Activated CD8-positive, alpha-beta T cell treated with anti-CD3 and anti-CD28 coated beads for 36 hours (primary cell): Measurements from ENCODE around the gene FAM78B. TPM values are rescaled to one million over a fixed set of nuclear protein-coding genes. Genes with fewer than 3 reads are reported as not detected.

Experiments used
- ATAC-seq: fragments of 200-7000 bp; cut with Tn5 transposase; one replicate; pipeline ENCODE4 v1.10.0; 2021; ENCODE audit warnings: mild to moderate bottlenecking, moderate library complexity
- CTCF ChIA-PET: fragments of 350-600 bp; sonication (Branson Sonifier 250); formaldehyde crosslinking; loops from one replicate; lab custom pipeline; 2021; ENCODE audit warnings: antibody characterized with exemption; lab: Charles Lee
- POLR2A ChIA-PET: fragments of 350-600 bp; sonication (Branson Sonifier 250); formaldehyde crosslinking; loops from one replicate; lab custom pipeline; 2021; ENCODE audit warnings: antibody characterized with exemption; lab: Charles Lee
- DNase-seq: peaks from one replicate; pipeline ENCODE4 v3.0.0-alpha.2; 2020
- H3K27ac Mint-ChIP-seq: one replicate; pipeline ENCODE4 v1.8.0; 2021; ENCODE audit warnings: mild to moderate bottlenecking, mixed read lengths
- H3K27me3 Mint-ChIP-seq: one replicate; pipeline ENCODE4 v1.8.0; 2021; ENCODE audit warnings: mixed read lengths
- H3K36me3 Mint-ChIP-seq: one replicate; pipeline ENCODE4 v1.8.0; 2021; ENCODE audit warnings: low read depth, mixed read lengths
- H3K4me1 Mint-ChIP-seq: one replicate; pipeline ENCODE4 v1.8.0; 2021; ENCODE audit warnings: low read depth, mixed read lengths
- H3K4me3 Mint-ChIP-seq: one replicate; pipeline ENCODE4 v1.8.0; 2021; ENCODE audit warnings: mild to moderate bottlenecking, moderate library complexity, mixed read lengths
- H3K9me3 Mint-ChIP-seq: one replicate; pipeline ENCODE4 v1.8.0; 2021; ENCODE audit warnings: mixed read lengths
- intact Hi-C: fragments of 100-400 bp; cut with micrococcal nuclease; formaldehyde crosslinking; loops from one replicate; pipeline ENCODE4 v1.10.0; 2022
- total RNA-seq, 2 experiments: library from RNA; stranded (reverse); gene quantifications; one replicate each; pipeline ENCODE4 v1.2.3, GENCODE V29; 2021
- TF ChIP-seq, protein P1 (sequence below): fragments of 200-600 bp; IDR thresholded peaks from one replicate; pipeline ENCODE4 v1.8.0; 2022; ENCODE audit warnings: antibody characterized with exemption, mild to moderate bottlenecking

Gene FAM78B
- total RNA-seq, 2 experiments from 2014 or later: 0.20 TPM; not detected in 1

DNA sequence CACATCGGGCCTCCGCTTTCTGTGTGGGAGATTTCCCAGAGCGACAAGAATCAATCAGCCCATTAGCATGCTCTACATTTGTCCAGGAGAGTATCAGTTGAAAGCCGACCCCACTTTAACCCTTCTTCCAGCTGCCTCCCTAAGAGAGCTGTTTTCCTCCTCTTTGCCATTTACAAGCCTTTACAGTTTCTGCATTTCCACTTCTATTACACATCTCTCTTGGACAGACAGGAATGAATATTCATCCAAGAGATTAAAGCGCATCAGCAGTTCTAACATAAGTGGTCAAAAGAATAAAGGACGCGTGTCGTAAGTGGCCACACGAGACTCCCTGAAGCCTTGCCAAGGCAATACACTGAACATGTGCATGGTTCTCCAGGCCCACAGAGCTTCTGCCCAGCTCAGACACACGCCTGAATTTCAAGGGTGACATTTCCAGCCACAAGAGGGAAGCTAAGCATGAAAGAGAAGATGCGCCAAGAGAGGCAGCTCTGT lies 47.3 kb downstream of the FAM78B start:
- DNase-seq (no peak), ATAC-seq (no peak)
- CTCF ChIA-PET: no interaction called here
- Mint-ChIP-seq H3K9me3 (no peaks in the 10 kb centered on the region), H3K27me3 (no peaks in the 10 kb centered on the region), H3K4me3 (no peak overlapping the region), H3K36me3 (no peaks in the 10 kb centered on the region), H3K27ac (no peak overlapping the region), H3K4me1 (no peaks in the 10 kb centered on the region)
- TF ChIP-seq, protein P1, sequence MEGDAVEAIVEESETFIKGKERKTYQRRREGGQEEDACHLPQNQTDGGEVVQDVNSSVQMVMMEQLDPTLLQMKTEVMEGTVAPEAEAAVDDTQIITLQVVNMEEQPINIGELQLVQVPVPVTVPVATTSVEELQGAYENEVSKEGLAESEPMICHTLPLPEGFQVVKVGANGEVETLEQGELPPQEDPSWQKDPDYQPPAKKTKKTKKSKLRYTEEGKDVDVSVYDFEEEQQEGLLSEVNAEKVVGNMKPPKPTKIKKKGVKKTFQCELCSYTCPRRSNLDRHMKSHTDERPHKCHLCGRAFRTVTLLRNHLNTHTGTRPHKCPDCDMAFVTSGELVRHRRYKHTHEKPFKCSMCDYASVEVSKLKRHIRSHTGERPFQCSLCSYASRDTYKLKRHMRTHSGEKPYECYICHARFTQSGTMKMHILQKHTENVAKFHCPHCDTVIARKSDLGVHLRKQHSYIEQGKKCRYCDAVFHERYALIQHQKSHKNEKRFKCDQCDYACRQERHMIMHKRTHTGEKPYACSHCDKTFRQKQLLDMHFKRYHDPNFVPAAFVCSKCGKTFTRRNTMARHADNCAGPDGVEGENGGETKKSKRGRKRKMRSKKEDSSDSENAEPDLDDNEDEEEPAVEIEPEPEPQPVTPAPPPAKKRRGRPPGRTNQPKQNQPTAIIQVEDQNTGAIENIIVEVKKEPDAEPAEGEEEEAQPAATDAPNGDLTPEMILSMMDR: no peak
- POLR2A ChIA-PET: no interaction called here
- intact Hi-C loops: no loop called here

DNA sequence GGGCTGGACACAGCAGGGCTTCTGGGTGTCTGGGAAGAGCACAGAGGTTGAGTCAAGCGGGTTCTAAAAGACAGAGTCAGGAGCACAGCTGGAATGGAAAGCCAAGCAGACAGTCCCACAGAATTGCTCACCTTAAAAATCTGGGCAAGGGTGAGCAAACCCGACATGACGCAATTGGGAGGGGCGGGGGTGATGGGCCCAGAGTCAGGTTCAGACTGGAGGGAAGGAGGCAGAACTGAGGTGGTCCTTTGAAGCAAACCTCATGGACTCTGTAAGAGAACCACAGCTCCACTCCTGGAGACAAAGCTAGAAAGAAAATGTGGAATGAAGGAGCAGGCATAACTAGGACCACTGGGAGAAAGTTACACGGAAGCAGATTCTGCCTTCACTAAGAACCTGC lies 49.0 kb downstream of the FAM78B start:
- CTCF ChIA-PET: no interaction called here
- TF ChIP-seq, protein P1: no peak
- H3K9me3 Mint-ChIP-seq: no peaks in the 10 kb centered on the region

DNA sequence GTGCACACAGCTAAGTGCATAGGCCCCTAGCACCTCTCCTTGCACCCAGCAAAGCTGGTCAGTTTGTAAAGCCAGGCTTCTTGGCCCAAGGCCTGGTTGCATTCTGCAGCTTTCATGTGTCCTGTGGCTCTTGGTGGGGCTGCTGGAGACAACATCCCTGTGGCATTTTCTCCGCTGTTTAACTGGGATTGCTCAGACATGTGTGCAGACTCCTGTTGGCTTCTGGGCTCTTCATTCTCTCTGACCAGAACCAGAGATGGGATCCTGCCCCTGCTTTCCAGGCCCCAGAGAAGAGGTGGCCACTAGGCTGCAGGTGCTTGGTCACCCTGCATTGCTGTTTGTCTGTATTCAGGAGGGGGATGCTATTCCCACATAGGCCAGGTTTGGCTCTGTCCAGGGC lies 50.8 kb downstream of the FAM78B start:
- Mint-ChIP-seq H3K9me3 (no peaks in the 10 kb centered on the region), H3K4me1 (no peaks in the 10 kb centered on the region), H3K27me3 (no peaks in the 10 kb centered on the region), H3K36me3 (no peaks in the 10 kb centered on the region), H3K27ac (no peak overlapping the region), H3K4me3 (no peak overlapping the region)
- ATAC-seq (no peak), DNase-seq (no peak)
- ChIA-PET CTCF (no interaction called here), POLR2A (no interaction called here)
- intact Hi-C loops: no loop called here
- TF ChIP-seq, protein P1: no peak

More for the DNA sequence above, 49.0 kb downstream of the FAM78B start:
- intact Hi-C loops: no loop called here
- DNase-seq: no peak
- no peak overlapping the region for H3K27ac Mint-ChIP-seq
- no peaks in the 10 kb centered on the region for H3K36me3 Mint-ChIP-seq
- H3K4me1 Mint-ChIP-seq: no peaks in the 10 kb centered on the region
- ATAC-seq: no peak
- POLR2A ChIA-PET: no interaction called here
- no peaks in the 10 kb centered on the region for H3K27me3 Mint-ChIP-seq
- H3K4me3 Mint-ChIP-seq: no peak overlapping the region

DNA sequence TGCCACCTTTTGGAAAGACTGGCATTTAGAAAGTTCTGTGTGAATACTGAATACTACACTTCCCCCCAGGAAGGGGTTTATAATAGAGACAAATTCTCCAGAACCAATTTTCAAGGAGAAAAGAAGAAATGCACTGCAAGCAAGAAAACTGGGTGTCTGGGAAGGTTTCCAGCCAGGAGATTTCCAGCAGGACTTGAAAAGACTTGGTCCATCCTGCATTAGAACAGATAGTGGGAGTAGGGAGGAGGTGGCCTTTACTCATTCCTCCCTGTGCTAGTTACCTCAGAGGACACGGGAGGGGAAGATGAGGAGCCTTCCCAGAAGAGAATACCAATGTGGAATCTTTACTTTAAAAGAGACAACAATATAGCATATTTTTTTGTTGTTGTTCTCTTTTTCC lies 52.4 kb downstream of the FAM78B start:
- H3K4me1 Mint-ChIP-seq: no peaks in the 10 kb centered on the region
- no peak overlapping the region for H3K27ac Mint-ChIP-seq
- no peaks in the 10 kb centered on the region for H3K9me3 Mint-ChIP-seq
- no peaks in the 10 kb centered on the region for H3K27me3 Mint-ChIP-seq
- no peaks in the 10 kb centered on the region for H3K36me3 Mint-ChIP-seq
- ATAC-seq (no peak), DNase-seq (no peak)
- H3K4me3 Mint-ChIP-seq: no peak overlapping the region
- POLR2A ChIA-PET: no interaction called here
- CTCF ChIA-PET: no interaction called here
- TF ChIP-seq, protein P1: no peak
- intact Hi-C loops: no loop called here

DNA sequence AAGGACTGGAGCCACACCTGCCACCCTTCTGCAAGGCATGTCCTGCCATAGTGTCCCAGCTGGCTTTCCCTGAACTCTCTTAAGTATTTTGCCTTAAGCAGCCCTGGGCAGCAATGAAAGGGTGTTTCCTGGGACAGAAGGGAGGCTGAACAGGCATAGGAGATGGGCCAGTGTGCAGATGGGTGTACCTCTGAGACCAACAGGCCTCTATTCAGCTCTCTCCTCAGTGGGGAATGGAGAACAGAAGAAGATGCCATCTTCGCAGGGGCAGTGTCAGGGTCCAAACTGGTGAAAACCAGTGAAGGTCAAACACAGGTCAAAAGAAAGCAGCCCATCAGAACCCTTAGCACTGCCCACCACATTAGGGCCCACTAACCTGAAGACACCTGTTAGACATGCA lies 53.2 kb downstream of the FAM78B start:
- ATAC-seq: no peak
- H3K9me3 Mint-ChIP-seq: no peaks in the 10 kb centered on the region
- no peaks in the 10 kb centered on the region for H3K4me1 Mint-ChIP-seq

More for the DNA sequence above, 53.2 kb downstream of the FAM78B start:
- POLR2A ChIA-PET: no interaction called here
- Mint-ChIP-seq H3K27ac (no peak overlapping the region), H3K36me3 (no peaks in the 10 kb centered on the region), H3K4me3 (no peak overlapping the region), H3K27me3 (no peaks in the 10 kb centered on the region)
- intact Hi-C loops: no loop called here
- no peak for DNase-seq
- CTCF ChIA-PET: no interaction called here
- TF ChIP-seq, protein P1: no peak
